Hematopoietic multipotent progenitor cell treated with erythropoietin and hydrocortisone succinate and interleukin-3 and kit ligand, for 17 days (in vitro differentiated cells): ENCODE measurements around the gene TSPAN31.

Experiments
- DNase-seq: peaks from one replicate; pipeline ENCODE4 v3.0.0-alpha.2; 2015; ENCODE audit warnings: low spot score

The TSPAN31 gene

DNA sequence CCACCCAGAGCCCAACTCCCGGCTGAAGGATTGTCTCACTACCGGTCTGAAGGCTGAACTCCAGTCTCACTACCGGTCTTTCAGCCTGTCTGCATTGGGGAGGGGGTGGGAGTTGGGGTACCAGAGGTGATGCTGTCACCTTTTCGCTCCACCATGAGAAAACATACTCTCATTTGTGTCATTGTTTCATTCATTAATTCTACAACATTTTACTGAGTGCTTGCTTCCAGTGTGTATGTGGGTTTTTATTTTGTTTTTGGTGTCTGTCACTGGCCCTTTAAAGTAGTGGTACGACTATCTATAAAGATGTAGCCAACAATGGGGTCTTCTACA is 7.8 kb downstream of the TSPAN31 start:
- no peak for DNase-seq

DNA sequence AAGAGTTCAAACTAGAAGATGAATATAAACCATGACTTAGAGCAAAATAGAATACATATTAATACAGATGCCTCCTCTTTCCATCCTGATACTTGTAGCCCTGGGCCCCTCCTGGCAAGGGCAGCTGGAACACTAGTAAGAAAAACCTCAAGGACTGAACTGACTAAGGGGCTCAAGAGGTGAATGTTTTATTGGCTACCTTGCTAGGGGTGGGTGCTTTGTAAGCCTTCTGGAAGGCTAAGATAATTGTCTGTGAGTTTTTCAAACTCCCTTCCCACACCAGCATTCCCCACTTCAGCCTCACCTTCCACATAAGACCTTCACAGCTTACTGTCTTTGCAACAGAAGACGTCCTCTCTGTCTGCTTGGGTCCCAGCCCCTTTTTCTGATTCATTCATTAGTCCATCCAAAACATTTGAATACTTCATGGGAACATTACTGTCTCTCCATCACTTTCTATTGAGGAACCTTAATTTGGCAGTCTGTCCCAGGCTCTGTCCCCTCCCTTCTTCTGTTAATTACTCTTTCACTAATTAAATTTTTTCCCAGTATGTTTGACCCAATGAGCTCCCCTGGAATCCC is 9.0 kb downstream of the TSPAN31 start:
- DNase-seq: peak; percentile 52

DNA sequence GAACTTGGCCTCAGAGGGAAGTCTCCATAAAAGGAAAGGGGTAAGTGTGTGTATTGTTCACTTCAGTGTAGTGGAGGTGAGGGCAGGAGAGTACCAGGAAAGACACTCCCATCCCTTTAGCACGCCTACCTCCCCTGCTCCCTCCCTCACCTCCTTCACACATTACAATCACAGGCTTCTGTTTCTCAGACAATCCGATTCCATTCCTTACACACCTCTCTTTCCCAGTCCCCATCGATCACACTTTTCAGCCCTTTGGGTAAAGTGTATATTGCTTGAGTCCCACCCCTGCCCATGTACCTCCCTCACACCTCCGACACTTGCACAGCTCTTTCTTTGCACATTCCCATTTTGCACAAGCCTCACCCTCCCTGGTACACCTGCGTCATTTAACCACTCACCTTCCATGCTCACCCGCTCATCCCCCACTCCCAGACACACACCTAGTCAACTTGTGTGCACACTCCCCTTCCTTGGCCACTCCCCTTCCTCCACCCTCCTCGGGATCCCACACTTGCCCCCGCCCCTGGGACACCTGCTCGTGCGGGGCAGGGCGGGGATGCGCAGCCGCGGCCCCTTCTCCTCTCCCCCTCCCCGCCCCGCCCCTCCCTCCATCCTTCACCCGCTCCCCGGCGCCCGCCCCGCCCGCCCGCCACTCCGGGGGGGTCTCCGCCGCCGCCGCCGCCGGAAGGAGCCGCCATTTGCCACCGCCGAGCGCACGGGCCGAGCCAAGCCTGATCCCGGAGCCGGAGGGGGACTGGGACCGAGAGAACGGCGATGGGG is 9.8 kb downstream of the TSPAN31 start, which contains the start of gene MARCHF9:
MARCHF9 (plus strand) TSS at position 693 of the 783 bp plus-strand sequence. CDS start 426 bp downstream, outside the sequence.
- peak; percentile 82 for DNase-seq

DNA sequence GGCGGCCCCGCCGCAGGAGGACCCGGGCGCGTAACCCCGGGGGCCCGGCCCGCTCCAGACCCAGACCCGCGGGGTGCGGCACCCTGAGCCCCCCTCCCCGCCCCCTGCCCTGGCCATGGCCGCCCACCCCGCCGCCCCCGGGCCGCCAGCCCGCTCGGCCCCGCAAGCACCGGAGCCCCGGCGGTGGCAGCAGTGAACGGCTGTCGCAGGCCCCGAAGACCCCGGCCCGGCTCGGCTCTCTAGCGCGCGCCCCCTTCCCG is 10.3 kb downstream of the TSPAN31 start:
- DNase-seq: no peak

- peak; percentile 39 for DNase-seq
Observed at GRCh38 chr12:57755454-57756372, 10.9 kb downstream of the TSPAN31 start.

DNA sequence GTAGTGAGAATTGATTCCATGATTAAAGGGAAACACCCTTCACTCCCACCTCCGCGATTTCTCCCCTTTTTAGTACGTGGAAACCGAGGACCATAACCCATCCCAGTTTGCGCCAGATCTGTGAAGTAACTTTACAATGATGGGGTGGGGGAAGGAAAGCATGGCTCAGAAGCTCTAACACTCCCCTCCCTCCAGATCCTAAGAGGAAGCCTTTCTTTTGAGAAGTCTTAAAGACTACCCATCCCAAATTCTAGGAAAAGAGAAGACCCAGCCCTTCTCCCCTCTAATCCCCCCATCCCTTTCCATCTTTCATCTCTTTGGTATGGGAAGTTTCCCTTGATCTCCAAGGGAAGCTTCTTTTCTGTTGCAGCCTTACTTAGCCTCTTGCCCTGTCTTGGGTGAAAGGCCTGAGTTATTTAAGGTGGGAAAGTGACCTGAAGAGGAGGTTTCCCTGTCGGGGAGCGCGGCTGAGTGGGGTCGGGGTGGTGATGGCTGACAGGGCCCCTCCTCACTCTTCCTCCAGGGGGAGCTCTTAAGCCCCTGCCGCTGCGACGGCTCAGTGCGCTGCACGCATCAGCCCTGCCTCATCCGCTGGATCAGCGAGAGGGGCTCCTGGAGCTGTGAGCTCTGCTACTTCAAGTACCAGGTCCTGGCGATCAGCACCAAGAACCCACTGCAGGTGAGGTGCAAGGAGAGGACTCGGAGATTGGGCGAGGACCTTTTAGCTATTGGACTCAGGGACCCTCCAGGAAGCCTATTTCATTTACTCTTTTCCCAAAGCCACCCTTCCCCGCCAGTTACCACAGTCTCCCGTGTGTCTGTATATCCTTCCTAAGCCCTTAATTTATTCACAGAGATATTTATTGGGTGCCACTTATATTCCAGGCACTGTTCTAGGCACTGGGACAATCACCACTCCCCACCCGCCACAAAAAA is 11.8 kb downstream of the TSPAN31 start:
- peak; percentile 74 for DNase-seq

- no peak for DNase-seq
Observed at GRCh38 chr12:57757771-57758170, 12.9 kb downstream of the TSPAN31 start.

DNA sequence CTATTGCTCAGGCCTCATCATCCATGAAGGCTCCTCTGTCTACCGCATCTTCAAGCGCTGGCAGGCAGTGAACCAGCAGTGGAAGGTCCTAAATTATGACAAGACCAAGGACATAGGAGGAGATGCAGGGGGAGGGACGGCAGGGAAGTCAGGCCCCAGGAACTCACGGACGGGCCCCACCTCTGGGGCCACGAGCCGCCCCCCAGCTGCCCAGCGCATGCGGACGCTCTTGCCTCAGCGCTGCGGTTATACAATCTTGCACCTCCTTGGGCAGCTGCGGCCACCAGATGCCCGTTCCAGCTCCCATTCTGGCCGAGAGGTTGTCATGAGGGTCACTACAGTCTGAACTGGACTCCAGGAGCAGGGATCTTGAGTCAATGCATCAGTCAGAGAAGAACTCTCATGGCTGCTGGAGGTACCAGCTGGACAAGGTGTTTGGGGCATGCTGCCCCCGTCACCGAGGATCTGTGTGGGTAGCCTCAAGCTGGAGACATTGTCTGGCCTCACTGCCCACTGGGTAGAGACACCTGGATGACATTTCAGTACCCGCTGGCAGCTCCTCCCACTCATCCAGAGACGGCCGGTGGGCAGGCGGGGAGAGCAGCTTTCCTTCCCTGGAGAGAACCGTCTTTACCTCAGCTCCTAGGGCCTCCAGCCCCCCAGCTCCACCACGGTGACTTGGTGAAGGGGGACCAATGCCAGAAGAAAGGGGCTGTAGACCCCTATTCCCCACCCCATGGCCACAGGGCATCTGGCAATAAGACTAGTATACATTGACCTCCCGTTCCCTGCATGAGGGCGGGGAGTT is 13.9 kb downstream of the TSPAN31 start:
- no peak for DNase-seq

DNA sequence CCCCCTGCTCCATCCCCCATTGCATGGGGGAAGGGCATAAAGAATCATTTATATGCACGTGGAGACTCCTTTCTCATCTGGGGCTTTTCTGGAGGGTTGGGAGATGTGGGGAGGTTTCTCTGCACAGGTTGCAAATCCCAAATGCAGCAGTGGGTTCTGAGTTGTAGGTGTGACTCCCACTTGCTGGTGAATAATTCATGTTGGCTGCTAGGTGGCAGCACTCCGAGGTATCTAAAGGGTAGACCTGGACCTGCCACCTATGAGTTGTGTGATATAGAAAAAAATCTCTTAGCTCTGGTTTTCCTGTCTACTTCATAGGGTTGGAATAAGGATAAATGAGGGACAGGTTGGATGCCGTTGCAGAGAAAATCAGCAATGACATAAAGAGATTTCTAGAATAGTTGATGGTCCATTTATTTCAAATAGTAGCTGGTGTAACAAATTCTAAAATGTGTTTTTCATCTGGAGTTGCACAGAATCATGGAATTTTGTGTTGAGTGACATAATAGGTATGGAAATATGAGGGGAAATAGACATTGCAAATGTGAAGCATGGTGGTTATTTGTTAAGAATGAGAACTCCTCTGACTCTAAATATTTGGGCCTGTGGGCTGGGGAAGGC is 14.6 kb downstream of the TSPAN31 start:
- DNase-seq: peak; percentile 46

- DNase-seq: no peak
Observed at GRCh38 chr12:57760347-57760982, 15.6 kb downstream of the TSPAN31 start.

- no peak for DNase-seq
Observed at GRCh38 chr12:57761391-57761998, 16.7 kb downstream of the TSPAN31 start.

DNA sequence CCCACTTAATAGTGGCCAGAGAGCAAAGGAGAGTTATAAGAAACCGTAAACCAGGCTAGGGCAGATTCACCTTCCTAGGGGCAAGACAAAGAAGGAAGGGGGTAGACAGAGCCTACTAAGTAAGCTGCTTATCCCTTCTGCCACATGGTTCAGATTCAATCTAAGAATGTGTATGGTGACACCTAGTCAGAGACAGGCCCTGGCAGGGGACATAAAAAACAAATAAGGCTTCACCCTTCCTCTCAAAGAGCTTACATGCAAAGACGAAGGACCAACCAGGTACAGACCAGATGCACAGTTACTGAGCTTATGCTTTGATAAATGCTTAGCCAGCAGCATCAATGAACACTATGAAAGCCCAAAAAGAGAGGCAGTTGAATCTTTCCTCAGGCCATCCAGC is 17.6 kb downstream of the TSPAN31 start:
- DNase-seq: no peak

- no peak for DNase-seq
Observed at GRCh38 chr12:57763881-57764661, 19.2 kb downstream of the TSPAN31 start.

DNA sequence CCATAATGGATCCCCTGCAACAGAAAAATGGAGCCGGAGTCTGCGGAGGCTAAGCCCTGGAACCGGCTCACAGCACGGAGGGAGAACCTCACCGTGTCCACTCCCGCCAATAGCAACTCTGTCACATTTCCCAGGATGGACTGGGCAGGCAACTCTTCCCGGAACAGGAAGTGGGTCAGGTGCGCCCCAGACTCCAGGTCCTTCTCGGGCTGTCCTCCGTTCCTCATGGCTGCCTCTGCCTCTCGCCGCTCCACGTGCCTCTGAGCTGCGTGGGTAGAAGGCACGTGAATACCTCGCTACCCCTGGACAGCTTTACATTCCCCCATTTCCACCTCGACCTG is 19.8 kb downstream of the TSPAN31 start:
- DNase-seq: no peak

DNA sequence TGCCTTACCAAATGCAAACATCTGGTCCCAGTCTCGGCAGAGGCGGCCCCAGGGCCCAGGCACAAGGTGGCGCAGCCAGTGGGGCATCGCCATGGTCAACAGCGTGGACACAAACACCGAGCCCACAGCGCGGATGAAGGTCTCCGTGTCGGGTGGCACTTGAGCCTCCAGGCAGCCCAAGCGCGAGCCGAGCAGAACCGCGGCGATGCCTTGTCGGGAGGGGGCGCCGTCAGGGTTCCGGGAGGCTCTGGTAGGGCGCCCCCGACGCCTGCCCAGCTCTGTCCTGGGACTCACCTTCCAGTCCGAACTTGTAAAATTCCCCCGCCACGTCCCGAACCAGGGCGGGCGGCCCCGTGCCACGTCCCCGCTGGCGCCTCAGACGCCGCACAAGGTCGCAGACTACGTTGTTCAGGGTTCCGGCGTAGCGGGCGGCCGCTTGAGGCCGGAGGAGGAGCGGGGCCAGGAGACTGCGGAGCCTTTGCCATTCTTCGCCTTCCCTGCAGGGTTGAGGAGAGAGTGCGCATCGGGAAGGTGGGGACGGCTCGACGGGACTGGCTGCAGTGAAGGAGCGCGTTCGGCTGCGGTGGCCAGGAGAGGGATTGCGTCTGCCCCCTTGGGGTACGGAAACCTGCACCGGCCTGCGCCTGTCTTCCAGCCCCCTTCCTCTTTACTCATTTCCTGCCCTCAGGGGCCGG is 20.3 kb downstream of the TSPAN31 start:
- no peak for DNase-seq

- no peak for DNase-seq
Observed at GRCh38 chr12:57765698-57766463, 21.0 kb downstream of the TSPAN31 start.

DNA sequence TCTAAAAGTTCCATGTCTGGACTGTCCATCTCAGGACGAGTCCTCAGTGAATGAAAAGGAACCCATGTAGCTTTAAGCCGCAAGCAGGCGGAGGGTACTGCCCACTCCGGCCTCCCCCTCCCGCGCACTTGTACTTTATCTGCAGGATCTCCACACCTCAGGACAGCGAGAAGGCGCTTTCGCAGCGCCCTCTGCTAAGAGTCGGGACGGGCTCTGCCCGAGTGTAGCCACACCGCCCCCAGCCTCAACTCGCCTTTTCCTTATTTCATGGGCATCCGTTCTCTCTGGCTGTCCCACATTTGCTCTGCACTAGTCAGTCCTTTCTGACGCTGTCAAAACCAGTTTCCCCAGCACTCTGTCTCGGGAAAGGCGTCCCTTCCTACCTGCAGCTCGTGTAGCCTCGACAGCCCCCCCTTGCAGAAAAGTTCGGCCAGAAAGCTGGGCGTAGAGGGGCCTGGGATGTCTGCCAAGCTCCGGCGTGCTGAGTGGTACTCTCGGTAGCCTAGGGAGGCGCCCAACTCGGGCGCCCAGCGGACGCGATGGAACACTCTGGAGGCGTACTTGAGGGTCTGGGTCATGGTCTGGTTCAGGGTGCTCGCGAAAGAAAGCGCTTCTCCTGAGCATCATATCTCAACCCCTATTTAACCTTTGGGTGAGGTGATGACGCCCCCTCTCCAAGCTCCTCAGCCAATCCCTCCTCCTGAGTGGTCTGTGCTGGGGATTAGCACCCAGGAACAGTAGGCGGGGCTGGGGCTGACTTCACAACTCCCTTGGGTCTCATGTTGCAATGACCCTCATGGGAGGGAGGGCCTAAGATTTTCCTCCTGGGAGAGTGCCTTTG is 21.8 kb downstream of the TSPAN31 start, which contains the start of gene CYP27B1:
CYP27B1 (minus strand) TSS at position 615 of the 841 bp plus-strand sequence; CDS start at position 578, 37 bp downstream.
- no peak for DNase-seq
